Osteoblast (primary cell): ENCODE measurements around the gene SCD5. TPM values are rescaled to one million over a fixed set of nuclear protein-coding genes. Genes with fewer than 3 reads are reported as not detected.
A peak's percentile ranks its signal among the peaks of the same experiment; 100 is the strongest.

Experiments used
- DNase-seq: peaks from one replicate; pipeline ENCODE4 v3.0.0; 2011; ENCODE audit warnings: low spot score, mixed read lengths; ENCODE audit not compliant: insufficient read length; ENCODE audit errors: missing footprints
- H2AFZ ChIP-seq: 2 replicates; pipeline ENCODE4 v1.6.0; 2011; ENCODE audit warnings: mild to moderate bottlenecking, low read length
- H3K27ac ChIP-seq: 2 replicates; pipeline ENCODE4 v1.5.1; 2011; ENCODE audit warnings: mild to moderate bottlenecking, low read depth, low read length, moderate library complexity
- H3K27me3 ChIP-seq: 2 replicates; pipeline ENCODE4 v1.6.0; 2012; ENCODE audit warnings: mild to moderate bottlenecking, control low read depth, inconsistent platforms, low read length, moderate library complexity; ENCODE audit not compliant: insufficient read depth
- H3K36me3 ChIP-seq: 2 replicates; pipeline ENCODE4 v1.5.1; 2011; ENCODE audit warnings: mild to moderate bottlenecking, low read length, control low read depth, moderate library complexity; ENCODE audit not compliant: insufficient read depth
- H3K4me1 ChIP-seq: 2 replicates; pipeline ENCODE4 v1.5.1; 2011; ENCODE audit warnings: mild to moderate bottlenecking, low read length, control low read depth, moderate library complexity; ENCODE audit not compliant: insufficient read depth
- H3K4me2 ChIP-seq: 2 replicates; pipeline ENCODE4 v1.6.0; 2011; ENCODE audit warnings: mild to moderate bottlenecking, low read length; ENCODE audit not compliant: insufficient read depth
- H3K4me3 ChIP-seq: fragments of 200-600 bp; sonication (generic); 3 replicates; pipeline ENCODE4 v1.5.1; 2012; ENCODE audit warnings: mild to moderate bottlenecking, low read length, inconsistent platforms; ENCODE audit not compliant: insufficient read depth
- H3K79me2 ChIP-seq: 2 replicates; pipeline ENCODE4 v1.6.0; 2012; ENCODE audit warnings: mild to moderate bottlenecking, low read length, control low read depth, inconsistent platforms; ENCODE audit not compliant: insufficient read depth
- H3K9me3 ChIP-seq: 2 replicates; pipeline ENCODE4 v1.5.1; 2011; ENCODE audit warnings: low read depth, low read length, control low read depth
- H4K20me1 ChIP-seq: 2 replicates; pipeline ENCODE4 v1.6.0; 2012; ENCODE audit warnings: mild to moderate bottlenecking, low read length, control low read depth; ENCODE audit not compliant: insufficient read depth
- CTCF ChIP-seq: IDR thresholded peaks from 2 replicates; pipeline ENCODE4 v1.5.1; 2011; ENCODE audit warnings: mild to moderate bottlenecking, low read depth, low read length, moderate library complexity; ENCODE audit errors: extremely low read depth
- total RNA-seq: library from RNA; depleted of rRNA; stranded (reverse); fragments of >200 nt; gene quantifications from 2 replicates; pipeline ENCODE4 v1.2.3, GENCODE V29; 2012

Gene SCD5
- total RNA-seq, 1 donor, result 11.9 TPM

DNA sequence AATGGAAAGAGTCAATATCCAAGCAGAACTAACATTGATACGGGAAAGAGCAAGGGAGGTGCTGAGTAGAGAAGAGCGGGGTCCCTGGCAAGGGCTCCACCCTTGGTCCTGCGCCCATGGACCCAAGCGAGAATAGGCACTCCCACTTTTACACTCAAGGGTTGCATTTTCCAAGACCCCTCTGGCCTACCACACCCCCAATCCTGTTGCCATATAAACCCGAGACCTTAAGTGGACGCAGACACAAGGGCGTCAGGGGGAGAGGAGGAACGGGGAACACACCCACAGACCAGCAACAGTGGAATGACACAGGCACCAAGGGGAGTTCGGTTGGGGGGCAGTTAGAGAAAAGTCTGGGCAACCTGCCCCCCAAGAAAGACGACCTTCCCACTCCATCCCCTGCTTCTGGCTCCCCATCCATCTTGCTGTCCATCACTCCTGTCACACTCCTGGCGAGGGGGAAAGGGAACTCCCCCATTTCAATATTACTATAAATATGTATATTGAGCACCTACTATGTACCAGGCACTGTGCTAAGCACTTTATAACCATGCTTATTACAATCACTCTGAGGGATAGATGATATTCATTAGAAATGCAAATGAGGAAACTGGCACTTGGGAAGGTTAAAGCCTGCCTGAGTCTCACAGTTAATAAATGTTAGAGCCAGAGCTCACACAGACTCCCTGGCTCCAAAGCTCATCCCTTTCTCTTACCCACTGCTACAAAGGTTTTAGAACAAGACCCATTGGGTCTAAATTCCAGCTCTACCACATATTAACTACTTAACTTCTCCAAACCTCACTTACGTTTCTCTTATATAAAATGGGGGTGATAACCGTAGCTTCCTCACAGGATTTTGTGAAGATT lies 51.7 kb downstream of the SCD5 start:
- TF ChIP-seq CTCF, result no peak
- no peaks in the 10 kb centered on the region for H3K79me2 ChIP-seq

DNA sequence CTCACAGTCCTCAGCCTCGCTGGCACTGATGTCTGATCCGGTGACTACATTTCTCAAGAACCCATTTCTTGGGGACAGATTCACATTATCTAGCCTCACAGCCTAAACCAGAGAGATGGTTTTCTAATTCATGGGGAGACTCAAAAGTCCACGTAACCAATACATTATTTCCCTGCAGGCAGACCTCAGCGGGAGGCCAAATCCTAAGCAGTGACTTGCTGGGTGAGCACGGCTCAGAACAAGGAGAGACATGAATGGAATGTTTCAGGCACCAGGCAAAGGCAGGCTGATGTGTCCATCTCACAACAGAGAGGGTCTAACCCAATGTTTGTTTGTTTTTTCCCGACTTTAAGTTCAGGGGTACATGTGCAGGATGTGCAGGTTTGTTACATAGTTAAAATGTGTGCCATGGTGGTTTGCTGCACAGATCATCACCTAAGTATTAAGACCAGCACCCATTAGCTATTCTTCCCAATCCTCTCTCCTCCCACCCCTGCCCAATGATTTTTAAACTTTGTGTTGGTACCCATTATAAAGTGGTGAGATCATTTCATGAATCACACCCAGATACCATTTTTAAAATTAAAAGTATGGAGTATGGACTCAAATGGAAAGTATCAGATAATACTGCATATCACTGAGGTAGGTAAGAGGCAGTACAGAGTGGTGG lies 53.3 kb downstream of the SCD5 start:
- Histone ChIP-seq H3K9me3 (no peaks in the 10 kb centered on the region), H3K79me2 (no peaks in the 10 kb centered on the region), H3K4me2 (no peak overlapping the region), H2AFZ (no peak overlapping the region), H3K4me1 (no peaks in the 10 kb centered on the region), H4K20me1 (no peaks in the 10 kb centered on the region), H3K4me3 (no peak overlapping the region), H3K36me3 (no peaks in the 10 kb centered on the region), H3K27me3 (peaks cover 2% of the 10 kb centered on the region), H3K27ac (no peak overlapping the region)
- DNase-seq, result no peak
- TF ChIP-seq CTCF, result no peak

More for the DNA sequence above, 51.7 kb downstream of the SCD5 start:
- H3K4me2 ChIP-seq, result no peak overlapping the region
- no peak overlapping the region for H2AFZ ChIP-seq
- no peak overlapping the region for H3K27ac ChIP-seq
- peaks cover 2% of the 10 kb centered on the region for H3K27me3 ChIP-seq
- DNase-seq, result no peak
- no peaks in the 10 kb centered on the region for H3K9me3 ChIP-seq
- H4K20me1 ChIP-seq, result no peaks in the 10 kb centered on the region
- no peak overlapping the region for H3K4me3 ChIP-seq
- H3K36me3 ChIP-seq, result no peaks in the 10 kb centered on the region
- H3K4me1 ChIP-seq, result no peaks in the 10 kb centered on the region

GRCh38 chr4:82744284-82744968 lies 54.2 kb downstream of the SCD5 start:
- Histone ChIP-seq H3K27ac (no peak overlapping the region), H3K4me2 (no peak overlapping the region), H3K9me3 (no peaks in the 10 kb centered on the region), H2AFZ (no peak overlapping the region), H3K79me2 (no peaks in the 10 kb centered on the region), H3K36me3 (no peaks in the 10 kb centered on the region), H4K20me1 (no peaks in the 10 kb centered on the region), H3K4me3 (no peak overlapping the region), H3K27me3 (no peaks in the 10 kb centered on the region), H3K4me1 (no peaks in the 10 kb centered on the region)
- no peak for DNase-seq
- no peak for TF ChIP-seq CTCF

DNA sequence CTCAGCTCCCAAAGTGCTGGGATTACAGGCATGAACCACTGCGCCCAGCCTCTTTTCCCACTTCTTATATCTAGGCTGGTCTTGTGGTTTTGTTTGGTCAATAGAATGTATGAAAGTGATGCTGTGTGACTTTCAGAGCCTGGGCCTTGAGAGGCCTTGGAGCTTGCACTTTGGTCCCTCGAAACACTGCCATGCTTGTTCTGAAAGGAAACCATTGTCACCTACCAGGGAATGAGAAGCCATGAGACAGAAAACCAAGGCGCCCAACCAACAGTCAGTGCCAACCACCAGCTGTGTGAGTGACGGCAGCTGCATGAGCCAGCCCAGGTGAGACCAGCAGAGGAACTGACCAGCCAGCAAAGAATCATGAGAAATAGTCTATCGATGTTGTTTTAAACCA lies 57.4 kb downstream of the SCD5 start:
- no peak overlapping the region for H3K4me3 ChIP-seq
- peak; percentile 58 for DNase-seq
- H2AFZ ChIP-seq, result no peak overlapping the region
- H3K9me3 ChIP-seq, result no peaks in the 10 kb centered on the region
- no peaks in the 10 kb centered on the region for H3K79me2 ChIP-seq
- no peaks in the 10 kb centered on the region for H3K36me3 ChIP-seq
- no peaks in the 10 kb centered on the region for H3K4me1 ChIP-seq
- H3K4me2 ChIP-seq, result no peak overlapping the region
- no peaks in the 10 kb centered on the region for H4K20me1 ChIP-seq
- no peak overlapping the region for H3K27ac ChIP-seq
- no peak for TF ChIP-seq CTCF
- H3K27me3 ChIP-seq, result no peaks in the 10 kb centered on the region
